Fibroblast of lung (primary cell): ENCODE measurements around the gene ZNF669. TPM values are rescaled to one million over a fixed set of nuclear protein-coding genes. Genes with fewer than 3 reads are reported as not detected.

Experiments
- DNase-seq, 2 donors: peaks; one replicate each; pipeline versions ENCODE4 v3.0.0 to v3.0.0-alpha.2; 2010; ENCODE audit warnings: low read depth in 2 of 2
- H2AFZ ChIP-seq: 2 replicates; pipeline ENCODE4 v1.5.1; 2012; ENCODE audit warnings: low read length, control low read depth, inconsistent platforms
- H3K27ac ChIP-seq: 2 replicates; pipeline ENCODE4 v1.5.1; 2011; ENCODE audit warnings: low read length, control low read depth; ENCODE audit not compliant: insufficient read depth
- H3K27me3 ChIP-seq: 2 replicates; pipeline ENCODE4 v1.5.1; 2011; ENCODE audit warnings: mild to moderate bottlenecking, low read length; ENCODE audit not compliant: control insufficient read depth, insufficient read depth
- H3K36me3 ChIP-seq: 2 replicates; pipeline ENCODE4 v1.5.1; 2011; ENCODE audit warnings: low read length; ENCODE audit not compliant: control insufficient read depth, insufficient read depth
- H3K4me1 ChIP-seq: 2 replicates; pipeline ENCODE4 v1.5.1; 2011; ENCODE audit warnings: low read length; ENCODE audit not compliant: control insufficient read depth, insufficient read depth; ENCODE audit errors: extremely low read depth
- H3K4me2 ChIP-seq: 2 replicates; pipeline ENCODE4 v1.5.1; 2011; ENCODE audit warnings: low read length, control low read depth; ENCODE audit not compliant: insufficient read depth; ENCODE audit errors: extremely low read depth
- H3K4me3 ChIP-seq, 4 experiments: fragments of 200-600 bp in 1 of 4; sonication (generic) in 1 of 4; replicated peaks in 1 of 4; 2 replicates each; pipeline ENCODE4 v1.5.1; 2011 to 2016; ENCODE audit warnings: low read length in 4 of 4, low read depth in 3 of 4, mild to moderate bottlenecking in 3 of 4, control low read depth in 2 of 4, inconsistent platforms in 1 of 4, mixed read lengths in 1 of 4; ENCODE audit not compliant: insufficient read depth in 1 of 4; ENCODE audit errors: control extremely low read depth in 1 of 4
- H3K79me2 ChIP-seq: 2 replicates; pipeline ENCODE4 v1.5.1; 2012; ENCODE audit warnings: mild to moderate bottlenecking, low read length, inconsistent platforms; ENCODE audit not compliant: control insufficient read depth, insufficient read depth
- H3K9ac ChIP-seq: 2 replicates; pipeline ENCODE4 v1.5.1; 2011; ENCODE audit warnings: mild to moderate bottlenecking, low read length, control low read depth; ENCODE audit not compliant: insufficient read depth
- H3K9me3 ChIP-seq: 2 replicates; pipeline ENCODE4 v1.5.1; 2012; ENCODE audit warnings: low read depth, low read length; ENCODE audit not compliant: control insufficient read depth, insufficient read depth
- H4K20me1 ChIP-seq: 2 replicates; pipeline ENCODE4 v1.5.1; 2011; ENCODE audit warnings: low read length; ENCODE audit not compliant: control insufficient read depth, insufficient read depth; ENCODE audit errors: extremely low read depth
- CTCF ChIP-seq, 2 donors: IDR thresholded peaks in 1 of 2; conservative IDR thresholded peaks in 1 of 2; 1 replicate in 1 of 2; 2 replicates in 1 of 2; pipeline ENCODE4 v1.5.1; 2011 to 2012; ENCODE audit warnings: low read length in 2 of 2, control low read depth in 1 of 2, inconsistent platforms in 1 of 2, low read depth in 1 of 2, mild to moderate bottlenecking in 1 of 2
- EZH2 ChIP-seq: IDR thresholded peaks from 2 replicates; pipeline ENCODE4 v1.5.1; 2012; ENCODE audit warnings: low read length, control low read depth, mild to moderate bottlenecking; ENCODE audit errors: missing control alignments
- polyA plus RNA-seq, 2 donors: library from polyadenylated mRNA; depleted of rRNA in 1 of 2; stranded (reverse) in 1 of 2; unstranded in 1 of 2; fragments of >200 nt; gene quantifications; 2 replicates each; pipeline ENCODE4 v1.2.1, GENCODE V29; 2011 to 2012; ENCODE audit warnings: missing spikeins in 1 of 2
- total RNA-seq: library from RNA; depleted of rRNA; stranded (reverse); fragments of >200 nt; gene quantifications from 2 replicates; pipeline ENCODE4 v1.2.1, GENCODE V29; 2014

ZNF669 gene
- total and polyA plus RNA-seq, 2 donors (not counting 1 experiment from before 2014, with no cell fraction given): 7.0 to 10.2 TPM

DNA sequence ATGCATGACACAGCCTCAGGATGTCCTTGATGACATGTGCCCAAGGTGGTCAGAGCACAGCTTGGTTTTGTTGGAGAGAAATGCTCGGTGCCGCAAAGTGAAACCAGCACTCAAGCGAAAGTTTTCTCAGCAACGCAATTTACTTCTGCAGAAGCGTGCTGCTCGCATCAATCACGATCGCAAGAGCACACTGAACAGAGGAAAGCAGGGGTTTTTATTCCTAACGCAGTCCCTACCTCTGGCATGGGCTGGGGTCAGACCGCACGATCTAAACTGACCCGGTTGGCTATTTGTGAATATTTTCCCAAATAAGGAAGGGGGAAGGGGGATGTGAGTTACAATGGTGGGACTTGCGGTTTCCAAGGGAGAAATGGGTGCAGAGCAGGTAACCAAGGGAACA lies 809 bp upstream of the ZNF669 start:
- peak overlapping the region in 2 of 4 experiments; percentile 32 to 93 for H3K4me3 ChIP-seq
- no peak overlapping the region for H3K4me2 ChIP-seq
- DNase-seq: no peak
- no peaks in the 10 kb centered on the region for H4K20me1 ChIP-seq
- H2AFZ ChIP-seq: no peak overlapping the region
- no peak for TF ChIP-seq CTCF (conservative IDR thresholded peaks at IDR 0.05 in 1 of 2, IDR thresholded peaks at IDR 0.05 in 1 of 2; ENCODE audit: low read depth in 1 of 2, low read length in 2 of 2)
- no peak for TF ChIP-seq EZH2
- H3K4me1 ChIP-seq: no peaks in the 10 kb centered on the region
- peaks cover 9% of the 10 kb centered on the region for H3K36me3 ChIP-seq
- H3K9ac ChIP-seq: no peak overlapping the region
- no peak overlapping the region for H3K27ac ChIP-seq
- H3K9me3 ChIP-seq: peaks cover 6% of the 10 kb centered on the region
- no peaks in the 10 kb centered on the region for H3K27me3 ChIP-seq
- H3K79me2 ChIP-seq: peaks cover 17% of the 10 kb centered on the region

DNA sequence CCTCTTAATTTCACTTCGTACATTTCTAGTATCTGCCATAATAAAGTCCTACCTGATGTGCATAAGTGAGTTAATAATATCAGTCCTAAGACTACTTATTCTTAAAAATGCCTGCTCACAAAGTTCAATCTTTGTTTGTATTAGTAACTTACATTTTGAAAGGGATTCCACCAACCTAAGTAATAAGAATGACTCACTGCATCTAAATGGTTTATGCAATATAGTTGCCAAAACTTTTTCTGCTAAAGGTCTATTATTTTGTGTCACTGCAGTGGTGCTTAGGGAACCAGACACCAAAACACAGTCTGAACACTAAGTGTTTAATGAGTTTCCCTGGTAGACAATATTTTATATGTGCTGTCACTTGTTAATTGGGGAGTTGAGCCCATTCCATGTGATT lies 1.8 kb downstream of the ZNF669 start:
- peak; percentile 57 to 58 for DNase-seq
- Histone ChIP-seq H4K20me1 (no peaks in the 10 kb centered on the region), H3K27ac (no peak overlapping the region), H3K4me3 (peak overlapping the region in 2 of 4 experiments; percentile 93 to 96), H3K27me3 (no peaks in the 10 kb centered on the region), H3K4me2 (no peak overlapping the region), H3K79me2 (peaks cover 17% of the 10 kb centered on the region), H3K9me3 (peaks cover 6% of the 10 kb centered on the region), H3K9ac (no peak overlapping the region), H3K4me1 (no peaks in the 10 kb centered on the region), H2AFZ (no peak overlapping the region), H3K36me3 (peaks cover 9% of the 10 kb centered on the region)
- no peak for TF ChIP-seq CTCF (conservative IDR thresholded peaks at IDR 0.05 in 1 of 2, IDR thresholded peaks at IDR 0.05 in 1 of 2; ENCODE audit: low read depth in 1 of 2, low read length in 2 of 2)
- TF ChIP-seq EZH2: no peak

DNA sequence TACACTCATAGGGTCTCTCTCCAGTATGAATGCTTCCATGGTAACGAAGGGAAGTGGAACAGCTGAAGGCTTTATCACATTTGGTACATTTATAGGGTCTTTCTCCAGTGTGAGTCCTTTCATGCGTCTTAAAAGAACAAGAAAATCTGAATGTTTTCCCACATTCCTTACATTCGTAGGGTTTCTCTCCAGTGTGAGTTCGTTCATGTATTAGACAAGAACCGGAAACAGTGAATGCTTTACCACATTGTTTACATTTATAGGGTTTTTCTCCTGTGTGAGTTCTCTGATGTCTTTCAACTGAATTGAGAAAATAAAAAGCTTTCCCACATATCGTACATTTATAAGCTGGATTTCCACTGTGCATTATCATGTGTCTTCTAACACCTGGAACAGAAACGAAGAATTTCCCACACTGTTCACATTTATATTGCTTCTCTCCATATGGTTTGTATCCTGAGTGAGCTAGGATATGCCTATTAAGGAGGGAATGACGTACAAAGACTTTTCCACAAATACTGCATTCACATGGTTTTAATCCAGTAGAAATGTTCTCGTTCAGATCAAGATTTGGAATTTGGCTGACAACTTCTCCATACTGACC lies 3.4 kb downstream of the ZNF669 start:
- no peaks in the 10 kb centered on the region for H4K20me1 ChIP-seq
- no peaks in the 10 kb centered on the region for H3K4me1 ChIP-seq
- H3K4me3 ChIP-seq: no peak overlapping the region
- no peak overlapping the region for H3K27ac ChIP-seq
- TF ChIP-seq CTCF (conservative IDR thresholded peaks at IDR 0.05 in 1 of 2, IDR thresholded peaks at IDR 0.05 in 1 of 2; ENCODE audit: low read depth in 1 of 2, low read length in 2 of 2): no peak
- no peak for TF ChIP-seq EZH2
- H3K79me2 ChIP-seq: peaks cover 17% of the 10 kb centered on the region
- peaks cover 10% of the 10 kb centered on the region for H3K36me3 ChIP-seq
- H3K27me3 ChIP-seq: no peaks in the 10 kb centered on the region
- H3K4me2 ChIP-seq: no peak overlapping the region
- H3K9me3 ChIP-seq: peaks cover 6% of the 10 kb centered on the region
- DNase-seq: no peak
- no peak overlapping the region for H3K9ac ChIP-seq
- no peak overlapping the region for H2AFZ ChIP-seq
